ENCODE measurements around the gene SAMM50.

Gene SAMM50

DNA sequence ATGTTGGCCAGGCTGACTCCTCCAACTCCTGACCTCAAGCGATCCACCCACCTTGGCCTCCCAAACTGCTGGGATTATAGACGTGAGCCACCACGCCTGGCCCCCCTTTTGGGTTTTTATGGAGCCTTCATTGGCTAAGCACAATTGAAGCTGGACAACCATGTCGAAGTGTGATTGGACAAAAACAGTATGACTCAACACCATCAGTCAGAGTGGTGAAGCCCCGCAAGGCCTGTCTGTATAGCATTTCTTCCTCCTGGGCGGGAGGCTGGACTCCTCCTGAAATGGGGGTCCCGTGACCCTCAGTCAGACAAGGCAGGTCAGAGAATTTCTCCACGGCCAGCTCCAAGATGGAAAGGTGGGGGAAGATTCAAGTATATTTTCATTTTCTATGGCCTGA, 65.7 kb downstream of the SAMM50 start:
- intact Hi-C loops (cut with DNase I), result no loop called here
- DNase-seq, result no peak

DNA sequence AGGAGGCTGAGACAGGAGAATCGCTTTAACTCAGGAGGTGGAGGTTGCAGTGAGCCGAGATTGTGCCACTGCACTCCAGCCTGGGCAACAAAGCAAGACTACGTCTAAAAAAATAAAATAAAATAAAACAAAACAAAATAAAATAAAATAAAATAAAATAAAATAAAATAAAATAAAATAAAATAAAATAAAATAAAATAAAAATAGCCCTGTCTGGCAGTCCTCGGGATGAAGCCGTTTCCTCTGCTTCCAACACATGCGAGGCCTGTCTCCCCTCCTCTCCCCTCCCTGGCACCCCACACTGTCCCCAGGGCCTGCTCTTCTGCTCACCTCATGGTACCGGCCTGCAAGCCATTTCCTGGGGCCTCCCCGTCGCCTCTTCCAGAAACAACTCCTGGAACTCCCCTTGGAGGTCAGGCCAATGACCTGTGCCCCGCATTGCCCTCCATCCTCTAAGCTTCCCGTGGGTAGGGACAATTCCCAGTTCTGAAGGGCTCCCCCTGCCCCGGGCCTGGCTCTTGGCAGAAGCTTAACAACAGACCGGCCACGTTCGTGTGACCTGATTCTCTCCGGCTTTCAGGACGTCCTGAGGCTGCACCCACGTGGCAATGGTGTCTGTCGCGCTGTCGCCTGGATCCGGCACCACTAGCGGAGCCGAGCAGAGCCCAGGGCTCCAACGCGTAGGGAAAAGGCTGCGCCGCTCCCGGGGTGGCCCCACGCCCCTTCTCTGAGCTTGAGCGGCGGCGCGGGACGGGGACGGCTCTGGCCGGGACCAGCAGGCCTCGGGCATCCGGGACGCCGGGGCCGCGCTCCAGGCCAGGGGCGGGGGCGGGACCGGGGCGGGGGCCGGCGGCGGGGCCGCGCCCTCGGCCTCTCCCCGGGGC, 68.4 kb downstream of the SAMM50 start:
- intact Hi-C loops (cut with DNase I), result no loop called here
- peak in 35 of 42 donors; percentile 20 to 66 (median 42) for DNase-seq

DNA sequence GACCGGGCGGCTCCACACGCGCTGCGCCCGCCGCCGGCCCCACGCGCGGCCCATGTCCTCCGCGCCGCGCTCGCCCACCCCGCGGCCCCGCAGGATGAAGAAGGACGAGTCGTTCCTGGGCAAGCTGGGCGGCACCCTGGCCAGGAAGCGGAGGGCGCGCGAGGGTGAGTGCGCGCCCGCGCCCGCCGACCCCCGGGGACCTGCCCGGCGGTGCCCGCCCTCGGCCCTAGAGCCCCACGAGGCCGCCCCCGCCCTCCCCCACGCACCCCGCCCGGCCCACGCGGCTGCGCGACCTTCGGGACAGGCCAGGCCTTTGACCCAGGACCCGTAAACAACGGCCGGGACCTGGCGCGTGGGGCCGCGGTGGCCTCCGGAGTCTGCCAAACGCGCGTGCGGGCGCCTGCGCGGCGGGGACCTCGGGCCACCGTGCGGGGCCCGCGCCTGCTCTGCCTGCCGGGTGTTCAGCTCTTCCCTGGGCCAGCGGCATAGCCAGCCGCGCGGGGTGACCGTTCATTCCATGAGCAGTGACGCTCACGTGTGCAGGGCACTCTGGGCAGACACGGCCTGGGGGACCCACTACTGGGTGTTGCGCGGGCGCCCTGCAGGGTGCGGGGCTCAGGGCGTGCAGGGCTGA, 69.2 kb downstream of the SAMM50 start, which contains the start of gene PARVB:
Gene PARVB, plus strand, starts transcription at position 15 of the 634 bp plus-strand sequence. Its CDS starts 38 bp downstream, at position 53.
- peak in 34 of 42 donors; percentile 15 to 69 (median 50) for DNase-seq
- intact Hi-C loops (cut with DNase I), result no loop called here

DNA sequence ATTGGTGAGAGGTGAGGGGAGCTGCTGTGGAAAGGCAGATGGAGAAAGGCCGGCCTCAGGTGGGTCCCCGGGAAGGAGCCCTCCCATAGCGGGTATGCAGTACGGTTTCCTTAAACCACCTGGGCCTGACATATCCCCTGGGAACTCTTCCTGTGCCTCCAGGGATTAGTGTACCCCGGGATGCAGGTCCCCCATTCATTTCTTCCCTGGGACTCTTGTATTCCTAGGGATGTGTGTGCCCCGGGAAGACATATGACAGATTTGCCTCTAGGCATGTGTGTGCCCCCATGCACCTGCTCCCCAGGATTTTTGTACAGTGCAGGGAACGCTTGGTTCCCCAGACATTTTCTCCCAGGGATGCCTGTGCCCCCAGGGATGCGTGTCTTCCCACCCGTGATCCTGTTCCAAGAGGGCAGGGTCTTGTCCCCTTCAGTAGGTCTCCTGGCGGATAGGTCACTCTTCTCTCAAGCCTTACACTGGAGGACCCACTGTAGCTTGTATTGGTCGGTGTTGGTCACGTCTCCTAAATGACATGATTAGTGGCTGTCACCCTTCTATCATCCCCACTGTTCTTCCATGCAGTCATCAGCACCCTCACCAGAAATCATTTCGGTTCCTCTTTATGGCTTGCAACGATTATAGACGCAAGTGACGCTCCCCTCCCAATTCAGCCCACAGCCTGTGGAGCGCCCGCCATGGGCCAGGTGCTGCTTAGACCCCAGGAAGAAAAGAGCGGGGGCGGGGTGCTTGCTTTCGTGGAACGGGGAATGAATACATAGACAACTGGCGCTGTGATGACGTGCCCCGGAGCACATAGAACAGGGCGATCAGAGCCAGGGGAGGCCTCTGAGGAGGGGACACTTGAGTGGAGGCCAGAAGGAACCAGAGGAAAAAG, 70.2 kb downstream of the SAMM50 start:
- intact Hi-C loops (cut with DNase I), result no loop called here

DNA sequence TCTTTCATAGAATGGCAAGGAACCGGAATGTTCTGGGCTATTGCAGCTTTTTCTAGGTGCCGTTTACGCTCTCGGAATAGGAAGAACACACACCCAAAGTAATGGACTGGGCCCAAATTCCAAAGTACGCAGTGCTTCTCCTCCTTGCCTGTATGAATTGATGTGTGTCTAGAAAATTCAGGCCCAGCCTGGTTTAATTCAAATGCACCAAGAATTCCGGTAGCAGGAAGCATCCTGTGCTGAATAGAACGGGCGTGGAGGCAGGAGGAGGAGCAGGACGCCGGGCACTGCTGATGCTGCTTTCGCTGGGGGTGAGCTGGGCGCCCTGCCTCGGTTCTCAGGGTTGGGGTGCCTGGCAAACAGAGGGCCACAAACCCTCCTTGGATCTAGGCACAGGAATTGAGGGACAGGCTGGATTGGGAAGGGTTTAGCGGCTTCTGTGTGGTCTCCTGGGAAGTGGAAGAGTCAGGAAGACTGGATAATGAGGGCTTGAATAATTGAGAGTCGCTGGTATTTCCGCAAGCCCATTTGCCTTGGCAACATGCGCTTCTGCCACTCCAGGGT, 70.9 kb downstream of the SAMM50 start:
- DNase-seq, result no peak
- intact Hi-C loops (cut with DNase I), result no loop called here

More for the DNA sequence above, 70.2 kb downstream of the SAMM50 start:
- DNase-seq, result peak in 6 of 42 donors; percentile 16 to 55 (median 24)

DNA sequence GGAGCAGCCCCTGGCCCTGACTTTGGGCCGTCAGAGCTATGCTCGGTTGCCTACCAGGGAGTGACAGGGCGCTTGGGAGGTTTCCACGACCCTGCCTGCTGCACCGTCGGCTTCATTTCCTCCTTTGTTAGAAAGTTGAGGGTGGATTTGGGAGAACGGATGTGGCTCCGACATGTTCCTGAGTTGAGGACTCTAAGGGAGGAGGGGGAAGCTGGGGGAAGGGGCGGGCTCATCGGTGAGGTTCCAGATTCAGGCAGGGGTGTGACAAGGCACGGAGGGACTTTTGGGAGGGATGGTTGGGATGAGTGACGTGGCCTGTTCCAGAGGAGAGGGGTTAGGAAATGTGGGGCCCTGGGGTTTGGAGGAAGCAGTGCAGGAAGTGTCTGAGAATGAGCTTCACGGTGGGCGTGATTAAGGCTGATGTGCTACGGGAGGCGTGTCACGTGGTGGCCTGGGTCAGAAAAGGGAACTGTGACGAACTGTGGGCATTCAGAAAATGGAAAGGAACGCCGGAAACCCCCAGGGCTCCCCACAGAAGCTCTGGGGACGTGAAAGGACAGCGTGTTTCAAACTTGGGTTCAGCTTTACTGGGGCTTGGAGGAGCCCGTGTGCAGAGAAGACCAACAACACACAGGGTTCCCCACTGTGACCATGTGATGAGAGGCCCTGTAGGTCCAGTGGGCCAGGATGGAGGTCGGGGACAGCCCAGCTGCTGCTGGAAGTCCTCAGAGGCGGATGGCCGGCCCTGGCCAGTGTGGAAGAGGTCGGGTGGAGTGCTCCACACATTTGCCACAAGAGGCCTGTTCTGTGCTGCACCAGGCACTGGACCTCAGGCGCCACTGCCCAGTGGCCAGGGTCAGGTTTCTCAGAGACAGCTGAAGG, 71.6 kb downstream of the SAMM50 start:
- DNase-seq, result peak in 35 of 42 donors; percentile 22 to 76 (median 54)
- intact Hi-C loops (cut with DNase I), result no loop called here

DNA sequence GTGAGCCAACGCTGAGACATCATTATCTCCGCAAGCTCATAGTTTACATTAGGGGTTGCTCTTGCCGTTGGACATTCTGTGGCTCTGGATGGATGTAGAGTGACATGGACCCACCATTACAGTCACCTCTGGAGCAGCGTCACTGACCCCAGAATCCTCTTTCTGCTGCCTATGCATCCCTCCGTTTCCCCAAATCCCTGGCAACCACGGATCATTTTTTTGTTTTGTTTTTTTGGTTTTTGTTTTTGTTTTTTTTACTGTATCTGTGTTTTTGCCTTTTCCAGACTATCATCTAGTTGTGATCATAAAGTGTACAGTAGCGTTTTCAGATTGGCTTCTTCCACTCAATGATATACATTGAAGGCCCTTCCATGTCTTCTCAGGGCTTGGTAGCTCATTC, 72.8 kb downstream of the SAMM50 start:
- intact Hi-C loops (cut with DNase I), result no loop called here
- no peak for DNase-seq

DNA sequence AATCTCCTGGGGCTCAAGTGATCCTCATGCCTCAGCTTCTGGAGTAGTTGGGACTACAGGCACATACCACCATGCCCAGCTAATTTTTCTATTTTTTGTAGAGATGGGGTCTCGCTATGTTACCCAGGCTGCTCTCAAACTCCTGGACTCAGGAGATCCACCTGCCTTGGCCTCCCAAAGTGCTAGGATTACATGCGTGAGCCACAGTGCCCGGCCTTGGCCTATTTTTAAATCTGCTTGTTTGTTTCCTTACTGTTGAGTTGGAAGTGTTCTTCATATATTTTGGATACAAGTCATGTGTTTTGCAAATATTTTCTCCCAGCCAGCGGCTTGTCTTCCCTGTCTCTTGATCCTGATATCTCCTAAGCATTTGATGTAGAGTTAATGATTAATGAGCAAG, 73.8 kb downstream of the SAMM50 start:
- intact Hi-C loops (cut with DNase I), result no loop called here

DNA sequence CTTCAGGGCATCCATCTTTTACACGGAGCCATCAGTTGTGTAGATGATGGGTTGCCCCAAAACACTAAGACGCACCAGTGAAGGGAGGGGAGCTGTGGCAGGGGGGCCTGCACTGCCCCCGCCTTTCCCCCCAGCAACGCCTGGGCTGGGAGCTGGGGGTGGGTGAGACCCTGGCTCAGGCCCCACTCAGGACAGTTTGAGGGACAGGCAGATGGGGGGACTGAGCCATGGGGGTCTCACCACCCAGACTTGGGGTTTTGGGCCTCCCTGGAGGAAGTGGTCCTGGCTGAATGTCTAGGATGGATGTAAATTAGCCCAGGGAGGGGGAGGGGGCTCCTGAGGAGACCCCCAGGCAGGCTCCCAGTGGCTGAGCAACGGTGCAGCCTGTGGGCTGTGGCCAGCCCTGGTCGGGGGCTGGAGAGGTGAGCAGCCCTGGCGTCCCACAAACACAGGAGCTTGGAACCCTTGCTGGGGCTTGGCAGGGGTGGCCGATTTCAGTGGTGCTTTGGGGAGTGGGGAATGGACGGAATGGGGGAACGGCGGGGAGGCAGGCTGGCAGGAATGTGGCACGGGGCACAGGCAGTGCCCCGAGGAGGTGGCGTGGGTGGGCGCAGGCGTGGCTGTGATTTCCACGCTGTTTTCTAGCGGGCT, 74.9 kb downstream of the SAMM50 start:
- DNase-seq, result no peak
- intact Hi-C loops (cut with DNase I), result no loop called here

More for the DNA sequence above, 73.8 kb downstream of the SAMM50 start:
- DNase-seq, result no peak

DNA sequence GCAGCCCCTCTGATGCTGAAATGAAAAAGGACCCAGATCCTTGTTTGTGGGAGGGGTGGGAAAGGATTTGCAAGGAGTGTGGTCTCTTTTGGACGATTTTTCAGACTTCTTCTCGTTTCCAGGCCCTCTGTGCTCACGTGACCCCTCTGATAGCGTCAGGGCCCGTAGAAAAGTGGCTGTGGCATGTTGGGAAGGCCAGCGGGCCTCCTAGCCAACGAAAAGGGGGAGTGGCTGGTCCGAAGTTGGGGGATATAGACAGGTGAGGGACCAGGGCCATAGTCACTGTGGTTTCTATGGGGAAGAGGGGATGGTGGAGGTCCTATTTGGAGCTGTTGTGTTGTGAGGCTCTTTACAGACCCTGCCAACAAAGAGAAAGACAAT, 75.5 kb downstream of the SAMM50 start:
- DNase-seq, result no peak
- intact Hi-C loops (cut with DNase I), result no loop called here

DNA sequence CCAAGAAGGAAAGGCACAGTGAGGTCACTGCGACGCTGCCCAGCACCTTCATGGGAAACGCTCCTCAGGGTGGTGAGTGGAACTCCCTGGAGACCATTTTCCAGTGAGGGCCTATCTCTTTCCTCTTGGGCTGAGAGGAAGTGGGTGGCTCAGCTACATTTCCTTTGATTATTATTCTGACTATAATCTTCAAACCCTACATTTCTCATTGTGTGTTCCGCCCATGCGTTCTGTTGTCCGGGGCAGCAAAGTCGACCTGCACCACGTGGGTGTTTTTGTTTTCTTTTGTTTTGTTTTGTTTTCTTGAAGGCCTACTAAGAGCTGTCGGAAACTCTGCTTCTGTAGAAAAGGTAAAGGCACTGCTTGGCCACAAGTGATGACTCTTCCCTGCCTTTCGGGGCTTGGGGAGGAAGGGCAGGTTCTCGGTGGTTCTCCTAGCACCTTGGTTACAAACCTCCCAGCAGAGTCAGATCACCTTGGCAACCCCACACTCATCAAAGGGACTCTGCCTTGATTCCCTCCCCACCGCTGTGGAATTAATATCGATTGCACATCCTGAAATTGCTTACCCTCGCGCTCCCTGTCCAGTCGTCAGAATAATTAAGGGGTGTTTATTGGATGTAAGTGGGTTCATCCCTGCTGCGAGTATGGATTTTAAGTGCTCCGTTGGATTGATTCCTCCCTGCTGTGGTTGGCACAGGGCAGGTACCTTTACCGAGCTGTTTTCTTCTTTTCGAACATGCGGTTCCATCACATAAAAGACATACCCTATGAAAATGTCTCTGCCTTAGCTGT, 76.1 kb downstream of the SAMM50 start:
- intact Hi-C loops (cut with DNase I), result no loop called here
- peak in 1 of 42 donors; percentile 19 for DNase-seq

DNA sequence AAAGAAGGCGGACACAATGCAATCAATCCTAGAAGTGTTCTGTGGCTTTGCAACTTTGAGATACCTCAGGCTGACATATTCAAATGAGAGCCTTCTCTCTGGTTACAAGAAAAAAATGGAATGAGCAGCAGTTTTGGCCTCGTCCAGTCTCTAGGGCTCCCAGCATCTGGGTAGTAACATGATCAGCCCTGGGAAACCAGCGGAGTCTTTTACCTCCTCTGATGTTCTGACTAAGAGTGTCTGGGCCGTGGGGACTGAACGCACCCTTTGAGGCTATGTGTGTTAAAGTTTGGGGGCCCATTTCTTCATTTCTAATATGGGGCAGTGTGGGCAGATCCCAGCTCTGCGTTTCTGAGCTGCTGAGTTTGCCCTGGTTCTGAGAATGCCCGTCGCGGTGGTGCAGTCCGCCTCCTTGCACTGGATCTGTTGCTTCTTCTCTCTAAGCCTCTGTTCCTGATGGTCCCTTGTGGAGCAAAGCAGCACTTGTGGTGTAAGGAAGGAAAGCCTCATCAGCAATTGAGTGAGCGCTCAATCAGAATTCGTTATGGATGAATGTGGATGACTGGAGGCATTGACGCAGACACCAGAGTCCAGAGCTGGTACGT, 77.0 kb downstream of the SAMM50 start:
- no peak for DNase-seq
- intact Hi-C loops (cut with DNase I), result no loop called here

DNA sequence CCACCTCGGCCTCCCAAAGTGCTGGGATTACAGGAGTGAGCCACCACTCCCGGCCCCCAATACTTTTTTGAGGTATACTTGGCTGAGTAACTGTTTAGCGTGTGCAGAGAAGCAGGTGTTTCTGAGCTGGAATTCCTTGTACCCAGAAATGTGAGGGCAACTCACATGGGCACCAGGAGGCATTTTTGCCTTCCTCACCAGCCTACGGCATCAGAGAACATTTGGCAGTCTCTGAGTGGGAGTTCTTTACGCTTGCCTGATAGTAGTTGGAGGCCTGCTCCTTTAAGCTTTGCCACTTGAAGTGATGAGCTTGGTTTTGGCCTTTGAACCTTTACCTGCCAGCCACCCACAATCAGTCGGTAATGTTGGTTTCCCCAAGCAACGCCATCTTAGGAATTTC, 78.0 kb downstream of the SAMM50 start:
- peak in 8 of 42 donors; percentile 12 to 71 (median 35) for DNase-seq
- intact Hi-C loops (cut with DNase I), result no loop called here

DNA sequence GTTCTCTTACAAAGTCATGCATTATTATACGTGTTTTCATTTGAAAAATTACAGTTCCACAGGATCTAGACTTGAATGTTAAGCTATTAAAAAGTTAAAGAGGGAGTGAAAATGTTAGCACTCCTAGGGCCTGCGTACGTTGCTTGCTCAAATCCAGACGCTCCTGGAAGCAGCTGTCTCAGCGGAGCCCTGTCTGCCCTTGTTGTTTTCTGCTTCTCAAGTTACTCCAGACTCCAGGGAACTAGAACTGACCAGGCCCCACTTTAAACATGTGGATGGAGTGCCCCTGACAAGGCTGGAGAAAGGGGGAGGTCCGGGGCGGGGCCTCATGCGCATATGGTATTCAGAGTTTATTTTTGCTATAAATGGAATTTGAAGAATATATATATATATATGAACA, 78.5 kb downstream of the SAMM50 start:
- no peak for DNase-seq
- intact Hi-C loops (cut with DNase I), result no loop called here

DNA sequence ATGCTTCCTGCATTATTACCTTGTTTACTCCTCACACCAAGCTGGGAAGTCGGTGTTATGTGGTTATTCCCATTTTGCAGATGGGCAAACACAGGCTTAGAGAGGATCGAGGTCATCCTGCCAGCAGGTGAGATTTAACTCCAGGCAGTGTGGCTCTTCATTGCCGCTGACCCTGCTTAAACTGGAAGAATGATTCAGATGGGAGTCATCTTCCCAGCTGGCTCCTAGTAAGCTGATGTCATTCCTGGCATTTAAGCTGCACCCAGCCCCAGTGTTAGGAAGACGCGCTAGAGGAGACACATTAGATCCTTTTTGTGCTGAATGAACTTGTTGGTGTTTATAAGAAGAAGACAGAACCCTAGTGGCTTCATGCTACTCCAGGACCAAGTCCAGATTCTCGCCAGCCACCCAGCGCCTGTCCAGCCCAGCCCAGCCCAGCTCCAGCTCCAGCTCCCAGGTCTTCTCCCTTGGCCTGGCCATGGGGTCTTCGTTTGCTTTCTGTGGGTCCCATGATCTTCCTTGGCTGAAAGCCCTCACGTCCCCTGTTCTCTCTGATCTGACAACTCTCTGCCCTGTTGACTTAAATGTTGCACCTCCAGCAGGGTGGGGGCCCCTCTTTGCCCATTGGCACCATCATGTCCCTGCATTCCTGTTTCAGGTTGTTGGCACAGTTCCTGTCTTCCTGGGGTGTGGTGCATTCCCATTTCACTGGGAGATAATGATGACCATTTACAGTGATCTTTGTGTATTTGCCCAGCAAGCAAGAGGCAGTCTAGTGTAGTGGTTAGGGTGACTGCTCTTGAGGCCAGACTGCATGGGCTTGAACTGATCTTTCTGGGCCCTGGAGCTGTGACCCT, 82.5 kb downstream of the SAMM50 start:
- intact Hi-C loops (cut with DNase I), result no loop called here
- peak in 15 of 42 donors; percentile 22 to 80 (median 49) for DNase-seq
